A673 (cell line): ENCODE measurements around the gene C1orf21. TPM values are rescaled to one million over a fixed set of nuclear protein-coding genes. Genes with fewer than 3 reads are reported as not detected.

Experiments used
- BruUV-seq: library from RNA; stranded (reverse); fragments of 400-500 nt; replicated peaks from 2 replicates; lab custom pipeline; 2021; lab: Mats Ljungman, UMichigan
- CTCF ChIA-PET: fragments of 300-600 bp; sonication (Branson Sonifier 250); formaldehyde crosslinking; loops from one replicate; lab custom pipeline; 2022; ENCODE audit warnings: antibody characterized with exemption; lab: Charles Lee
- POLR2A ChIA-PET: fragments of 300-600 bp; sonication (Branson Sonifier 250); formaldehyde crosslinking; loops from one replicate; lab custom pipeline; 2022; ENCODE audit warnings: antibody characterized with exemption; ENCODE audit not compliant: low non-redundant PET; lab: Charles Lee
- DNase-seq: peaks from one replicate; pipeline ENCODE4 v3.0.0-alpha.2; 2015; ENCODE audit warnings: low spot score
- H3K27ac ChIP-seq: fragments of 200-600 bp; sonication (generic); 2 replicates; pipeline ENCODE4 v1.5.1; 2016; ENCODE audit warnings: mixed run types, low read depth, mild to moderate bottlenecking, mixed read lengths, antibody characterized with exemption, low read length; ENCODE audit not compliant: poor library complexity, severe bottlenecking
- H3K27me3 ChIP-seq: fragments of 200-600 bp; sonication (generic); replicated peaks from 2 replicates; pipeline ENCODE4 v1.6.1; 2017; ENCODE audit warnings: mixed run types, low read depth, mild to moderate bottlenecking, mixed read lengths, antibody characterized with exemption, low read length; ENCODE audit not compliant: insufficient read depth, poor library complexity
- H3K36me3 ChIP-seq: fragments of 200-600 bp; sonication (generic); 2 replicates; pipeline ENCODE4 v1.6.1; 2016; ENCODE audit warnings: mixed run types, mild to moderate bottlenecking, mixed read lengths, antibody characterized with exemption, low read length; ENCODE audit not compliant: insufficient read depth, poor library complexity, severe bottlenecking
- H3K4me1 ChIP-seq: fragments of 200-600 bp; sonication (generic); 2 replicates; pipeline ENCODE4 v1.6.1; 2017; ENCODE audit warnings: mixed run types, mild to moderate bottlenecking, mixed read lengths, antibody characterized with exemption, low read length; ENCODE audit not compliant: insufficient read depth, poor library complexity, severe bottlenecking
- H3K4me3 ChIP-seq: fragments of 200-600 bp; sonication (generic); 2 replicates; pipeline ENCODE4 v1.5.1; 2016; ENCODE audit warnings: low read depth, mixed run types, mild to moderate bottlenecking, mixed read lengths, low read length; ENCODE audit not compliant: poor library complexity, severe bottlenecking
- H3K9me3 ChIP-seq: fragments of 200-600 bp; sonication (generic); 2 replicates; pipeline ENCODE4 v1.6.1; 2016; ENCODE audit warnings: mixed run types, low read depth, mild to moderate bottlenecking, mixed read lengths, antibody characterized with exemption, low read length; ENCODE audit not compliant: poor library complexity, severe bottlenecking
- EZH2 ChIP-seq: fragments of 200-600 bp; sonication (generic); IDR thresholded peaks from 2 replicates; pipeline ENCODE4 v1.6.1; 2017; ENCODE audit warnings: borderline replicate concordance, low read depth, mild to moderate bottlenecking, mixed read lengths, antibody characterized with exemption, low read length; ENCODE audit not compliant: poor library complexity, severe bottlenecking
- intact Hi-C: fragments of 100-400 bp; cut with micrococcal nuclease; formaldehyde crosslinking; loops from one replicate; pipeline ENCODE4 v1.10.0; 2022; ENCODE audit not compliant: unreplicated experiment
- total RNA-seq: library from RNA; stranded (reverse); gene quantifications from 2 replicates; pipeline ENCODE4 v1.2.3, GENCODE V29; 2021
- TF ChIP-seq, protein P1 (sequence below): fragments of 300-800, 200-600 bp; sonication (generic); conservative IDR thresholded peaks from 2 replicates; pipeline ENCODE4 v1.5.1; 2017; ENCODE audit warnings: low read depth, mild to moderate bottlenecking, antibody characterized with exemption, low read length, moderate library complexity, mixed read lengths

Gene C1orf21
- total RNA-seq, 1 experiment from 2014 or later: 31.3 TPM

DNA sequence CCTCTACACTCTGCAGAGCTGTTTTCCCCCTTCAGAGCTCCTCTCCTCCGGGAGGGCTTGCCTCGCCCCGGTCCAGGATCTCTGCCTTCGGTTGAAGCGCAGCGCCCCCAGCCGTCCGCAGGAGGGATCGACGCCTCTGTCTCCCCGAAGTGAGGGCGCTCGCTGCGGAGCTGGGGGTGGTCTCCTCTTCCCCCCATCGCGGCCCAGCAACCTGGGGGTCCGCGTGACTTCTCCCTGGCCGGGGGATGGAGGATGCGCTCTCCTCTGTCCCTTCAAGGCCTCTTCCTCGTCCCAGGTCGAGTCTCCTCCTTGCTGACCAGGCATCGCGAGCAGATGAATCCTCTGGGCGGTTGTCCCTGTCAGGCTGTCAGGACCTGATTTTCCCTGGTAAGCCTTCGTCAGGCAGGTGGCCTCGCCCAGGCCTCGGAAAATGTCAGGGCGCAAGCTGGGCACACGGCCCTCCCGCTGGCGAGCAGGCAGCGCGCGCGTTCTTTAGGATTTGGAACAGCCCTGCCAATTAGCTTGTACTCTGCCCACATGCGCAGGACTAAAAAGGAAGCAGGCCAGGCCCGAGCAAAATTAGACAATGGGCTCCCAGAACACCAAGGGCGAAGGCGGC, 277.3 kb downstream of the C1orf21 start:
- BruUV-seq: no TSS peak

DNA sequence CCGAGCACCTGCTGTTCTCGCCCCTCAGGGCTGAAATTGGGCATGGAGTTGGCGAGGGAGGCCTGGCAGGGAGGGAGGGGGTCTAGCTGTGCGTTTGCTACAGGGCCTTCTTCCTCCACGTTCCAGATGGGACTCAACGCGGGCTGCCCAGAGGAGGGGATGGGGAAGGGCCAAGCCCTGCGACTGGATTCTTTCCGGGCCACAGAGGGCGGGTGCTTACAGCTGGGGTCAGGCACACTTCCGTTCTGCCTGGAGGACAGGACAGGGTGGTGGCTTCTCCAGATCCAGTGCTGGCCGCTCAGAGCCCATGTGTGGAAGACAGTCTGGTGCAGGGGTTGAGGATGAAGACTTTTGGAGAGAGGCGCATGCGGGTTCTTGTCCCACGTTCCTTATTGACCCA, 277.8 kb downstream of the C1orf21 start:
- TF ChIP-seq, protein P1, sequence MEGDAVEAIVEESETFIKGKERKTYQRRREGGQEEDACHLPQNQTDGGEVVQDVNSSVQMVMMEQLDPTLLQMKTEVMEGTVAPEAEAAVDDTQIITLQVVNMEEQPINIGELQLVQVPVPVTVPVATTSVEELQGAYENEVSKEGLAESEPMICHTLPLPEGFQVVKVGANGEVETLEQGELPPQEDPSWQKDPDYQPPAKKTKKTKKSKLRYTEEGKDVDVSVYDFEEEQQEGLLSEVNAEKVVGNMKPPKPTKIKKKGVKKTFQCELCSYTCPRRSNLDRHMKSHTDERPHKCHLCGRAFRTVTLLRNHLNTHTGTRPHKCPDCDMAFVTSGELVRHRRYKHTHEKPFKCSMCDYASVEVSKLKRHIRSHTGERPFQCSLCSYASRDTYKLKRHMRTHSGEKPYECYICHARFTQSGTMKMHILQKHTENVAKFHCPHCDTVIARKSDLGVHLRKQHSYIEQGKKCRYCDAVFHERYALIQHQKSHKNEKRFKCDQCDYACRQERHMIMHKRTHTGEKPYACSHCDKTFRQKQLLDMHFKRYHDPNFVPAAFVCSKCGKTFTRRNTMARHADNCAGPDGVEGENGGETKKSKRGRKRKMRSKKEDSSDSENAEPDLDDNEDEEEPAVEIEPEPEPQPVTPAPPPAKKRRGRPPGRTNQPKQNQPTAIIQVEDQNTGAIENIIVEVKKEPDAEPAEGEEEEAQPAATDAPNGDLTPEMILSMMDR: no peak
- TF ChIP-seq EZH2: no peak
- H3K27me3 ChIP-seq: no peaks in the 10 kb centered on the region
- ChIA-PET CTCF (interaction anchor here (0.5 to 1.7 kb wide), 16 partner anchors 15 to 749 kb away, joined by 3 to 27 read pairs (median 4); partner anchors contain the start of gene C1orf21), POLR2A (no interaction called here)
- no peak overlapping the region for H3K4me3 ChIP-seq
- peaks cover 5% of the 10 kb centered on the region for H3K4me1 ChIP-seq
- no peak for DNase-seq
- H3K36me3 ChIP-seq: no peaks in the 10 kb centered on the region
- H3K27ac ChIP-seq: no peak overlapping the region
- no peaks in the 10 kb centered on the region for H3K9me3 ChIP-seq
- BruUV-seq: no TSS peak
- intact Hi-C loops: loop anchor here (10.0 kb wide), 4 partner anchors 280 to 1010 kb away; partner anchors contain the start of genes APOBEC4 and C1orf21

More for the DNA sequence above, 277.3 kb downstream of the C1orf21 start:
- Histone ChIP-seq H3K27ac (no peak overlapping the region), H3K36me3 (no peaks in the 10 kb centered on the region), H3K27me3 (no peaks in the 10 kb centered on the region), H3K4me1 (peaks cover 5% of the 10 kb centered on the region), H3K4me3 (no peak overlapping the region), H3K9me3 (no peaks in the 10 kb centered on the region)
- ChIA-PET CTCF (interaction anchor here (0.5 to 1.7 kb wide), 29 partner anchors 8 to 1055 kb away, joined by 3 to 27 read pairs (median 4); partner anchors contain the start of genes C1orf21 and TSEN15), POLR2A (interaction anchor here (0.5 to 0.9 kb wide), 2 partner anchors 277 to 513 kb away, joined by 3 to 6 read pairs; partner anchors contain the start of gene C1orf21)
- intact Hi-C loops: loop anchor here (10.0 kb wide), 4 partner anchors 279 to 1009 kb away; partner anchors contain the start of genes APOBEC4 and C1orf21
- TF ChIP-seq, protein P1: peak; percentile 96
- TF ChIP-seq EZH2: no peak
- peak; percentile 88 for DNase-seq

- no peak for DNase-seq
- TF ChIP-seq EZH2: no peak
- TF ChIP-seq, protein P1: no peak
- peaks cover 5% of the 10 kb centered on the region for H3K4me1 ChIP-seq
- H3K4me3 ChIP-seq: no peak overlapping the region
- no peaks in the 10 kb centered on the region for H3K27me3 ChIP-seq
- POLR2A ChIA-PET: no interaction called here
- no peaks in the 10 kb centered on the region for H3K9me3 ChIP-seq
- H3K27ac ChIP-seq: no peak overlapping the region
- H3K36me3 ChIP-seq: no peaks in the 10 kb centered on the region
- no TSS peak for BruUV-seq
- intact Hi-C loops: loop anchor here (10.0 kb wide), 4 partner anchors 281 to 1011 kb away; partner anchors contain the start of genes APOBEC4 and C1orf21
- CTCF ChIA-PET: no interaction called here
These were observed 278.5 kb downstream of the C1orf21 start for GRCh38 chr1:184665360-184665759.
